HUES48 (cell line): Measurements from ENCODE around the gene KAT6B.

Experiments used
- H3K27ac ChIP-seq: one replicate; pipeline ENCODE4 v1.7.0; 2013; ENCODE audit warnings: low read depth, low read length, inconsistent platforms
- H3K27me3 ChIP-seq: 2 replicates; pipeline ENCODE4 v1.6.1; 2013; ENCODE audit warnings: mild to moderate bottlenecking, low read length; ENCODE audit not compliant: control insufficient read depth, insufficient read depth
- H3K36me3 ChIP-seq: 2 replicates; pipeline ENCODE4 v1.6.1; 2013; ENCODE audit warnings: low read length; ENCODE audit not compliant: control insufficient read depth, insufficient read depth
- H3K4me1 ChIP-seq: 2 replicates; pipeline ENCODE4 v1.6.1; 2013; ENCODE audit warnings: mild to moderate bottlenecking, low read length; ENCODE audit not compliant: control insufficient read depth, insufficient read depth
- H3K4me3 ChIP-seq: 2 replicates; pipeline ENCODE4 v1.5.1; 2013; ENCODE audit warnings: mild to moderate bottlenecking, low read depth, low read length
- H3K9ac ChIP-seq: 2 replicates; pipeline ENCODE4 v1.6.1; 2013; ENCODE audit warnings: mild to moderate bottlenecking, low read depth, low read length, moderate library complexity
- H3K9me3 ChIP-seq: 2 replicates; pipeline ENCODE4 v1.6.1; 2013; ENCODE audit warnings: low read length; ENCODE audit not compliant: control insufficient read depth, insufficient read depth

The KAT6B gene

GRCh38 chr10:75072727-75073126 lies 246.3 kb downstream of the KAT6B start:
- Histone ChIP-seq H3K27me3 (no peaks in the 10 kb centered on the region), H3K4me1 (peaks cover 11% of the 10 kb centered on the region; the same call in 1 of the 2 replicates), H3K9me3 (no peaks in the 10 kb centered on the region), H3K36me3 (no peaks in the 10 kb centered on the region), H3K27ac (no peak overlapping the region), H3K4me3 (no peak overlapping the region), H3K9ac (no peak overlapping the region)

- Histone ChIP-seq H3K36me3 (no peaks in the 10 kb centered on the region), H3K9me3 (no peaks in the 10 kb centered on the region), H3K27ac (no peak overlapping the region), H3K27me3 (no peaks in the 10 kb centered on the region), H3K9ac (no peak overlapping the region), H3K4me1 (peaks cover 11% of the 10 kb centered on the region; the same call in 1 of the 2 replicates), H3K4me3 (no peak overlapping the region)
Observed at GRCh38 chr10:75073442-75073841, 247.0 kb downstream of the KAT6B start.

- Histone ChIP-seq H3K36me3 (no peaks in the 10 kb centered on the region), H3K4me3 (no peak overlapping the region), H3K4me1 (peaks cover 18% of the 10 kb centered on the region), H3K27me3 (no peaks in the 10 kb centered on the region), H3K9me3 (no peaks in the 10 kb centered on the region), H3K9ac (no peak overlapping the region), H3K27ac (no peak overlapping the region)
Observed at GRCh38 chr10:75074711-75075445, 248.5 kb downstream of the KAT6B start.

GRCh38 chr10:75076348-75076747 lies 249.9 kb downstream of the KAT6B start:
- Histone ChIP-seq H3K9ac (no peak overlapping the region), H3K9me3 (no peaks in the 10 kb centered on the region), H3K4me1 (peaks cover 20% of the 10 kb centered on the region), H3K36me3 (no peaks in the 10 kb centered on the region), H3K4me3 (no peak overlapping the region), H3K27ac (no peak overlapping the region), H3K27me3 (no peaks in the 10 kb centered on the region)

GRCh38 chr10:75079436-75080083 lies 253.2 kb downstream of the KAT6B start:
- Histone ChIP-seq H3K9me3 (no peaks in the 10 kb centered on the region), H3K4me3 (no peak overlapping the region), H3K36me3 (no peaks in the 10 kb centered on the region), H3K27me3 (no peaks in the 10 kb centered on the region), H3K9ac (no peak overlapping the region), H3K4me1 (peaks cover 35% of the 10 kb centered on the region), H3K27ac (peak overlapping the region; percentile 71)

- Histone ChIP-seq H3K36me3 (no peaks in the 10 kb centered on the region), H3K4me3 (no peak overlapping the region), H3K9ac (no peak overlapping the region), H3K4me1 (peaks cover 40% of the 10 kb centered on the region), H3K9me3 (no peaks in the 10 kb centered on the region), H3K27ac (no peak overlapping the region), H3K27me3 (no peaks in the 10 kb centered on the region)
Observed at GRCh38 chr10:75080554-75080953, 254.2 kb downstream of the KAT6B start.

- Histone ChIP-seq H3K27me3 (no peaks in the 10 kb centered on the region), H3K4me1 (peaks cover 35% of the 10 kb centered on the region), H3K27ac (no peak overlapping the region), H3K9me3 (no peaks in the 10 kb centered on the region), H3K36me3 (no peaks in the 10 kb centered on the region), H3K9ac (no peak overlapping the region), H3K4me3 (no peak overlapping the region)
Observed at GRCh38 chr10:75081379-75081778, 255.0 kb downstream of the KAT6B start.
